ENCODE results near the gene AP3S2.

The AP3S2 gene

DNA sequence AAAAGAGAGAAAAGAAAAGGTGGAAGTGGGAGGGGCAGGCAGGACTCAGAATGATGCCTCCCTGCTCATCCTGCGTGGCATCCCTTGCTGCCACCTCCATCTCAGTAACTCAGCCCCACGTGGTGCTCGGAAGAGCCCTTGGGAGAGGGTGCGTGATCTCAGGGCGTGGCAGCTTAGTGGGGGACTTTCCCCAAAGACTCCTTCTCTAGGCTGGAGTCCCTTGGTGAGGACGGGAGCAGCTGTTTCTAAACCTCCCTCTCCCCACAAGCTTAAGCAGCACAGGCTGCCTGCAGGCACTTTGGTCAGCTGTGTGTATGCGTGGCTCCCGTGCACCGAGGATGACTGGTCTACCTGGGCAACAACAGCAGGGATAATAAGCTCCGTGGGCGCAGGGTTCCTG, 71.8 kb downstream of the AP3S2 start:
- ChIA-PET POLR2A (no interaction called here), CTCF (interaction anchor here (0.7 to 1.1 kb wide), 2 partner anchors 9 to 416 kb away, joined by 3 to 4 read pairs; no protein-coding TSS in a partner anchor)
- H3K36me3 ChIP-seq (ENCODE audit: control insufficient read depth in 4 of 4, insufficient read depth in 4 of 4, low read length in 3 of 4) = no peaks in the 10 kb centered on the region
- WGBS (ENCODE audit: insufficient coverage) = 95% methylated on average over 10 of the region's 11 CpGs
- no peak overlapping the region for H3K4me3 ChIP-seq (ENCODE audit: control insufficient read depth in 1 of 7, extremely low read depth in 1 of 7, insufficient read depth in 4 of 7, low read depth in 2 of 7, low read length in 6 of 7)
- H3K27ac ChIP-seq (ENCODE audit: insufficient read depth in 1 of 2, low read depth in 1 of 2, low read length in 2 of 2, poor library complexity in 1 of 2, severe bottlenecking in 2 of 2) = no peak overlapping the region
- peaks cover 0 to 73% (median 39%) of the 10 kb centered on the region in 4 experiments for H3K4me1 ChIP-seq (ENCODE audit: control extremely low read depth in 1 of 4, control insufficient read depth in 4 of 4, insufficient read depth in 4 of 4, low read length in 3 of 4)
- H3K27me3 ChIP-seq (replicated peaks in 2 of 5; ENCODE audit: control insufficient read depth in 4 of 5, insufficient read depth in 5 of 5, low read length in 4 of 5) = no peaks in the 10 kb centered on the region
- no peaks in the 10 kb centered on the region for H3K9me3 ChIP-seq (ENCODE audit: control extremely low read depth in 1 of 5, control insufficient read depth in 4 of 5, insufficient read depth in 2 of 5, low read depth in 1 of 5, low read length in 4 of 5)
- DNase-seq = no peak

- H3K4me1 ChIP-seq (ENCODE audit: control extremely low read depth in 1 of 4, control insufficient read depth in 4 of 4, insufficient read depth in 4 of 4, low read length in 3 of 4) = peaks cover 0 to 71% (median 39%) of the 10 kb centered on the region in 4 experiments
- peak; percentile 34 to 82 (median 79) for DNase-seq
- peak overlapping the region; percentile 23 to 52 for H3K27ac ChIP-seq (ENCODE audit: insufficient read depth in 1 of 2, low read depth in 1 of 2, low read length in 2 of 2, poor library complexity in 1 of 2, severe bottlenecking in 2 of 2)
- no peaks in the 10 kb centered on the region for H3K36me3 ChIP-seq (ENCODE audit: control insufficient read depth in 4 of 4, insufficient read depth in 4 of 4, low read length in 3 of 4)
- H3K9me3 ChIP-seq (ENCODE audit: control extremely low read depth in 1 of 5, control insufficient read depth in 4 of 5, insufficient read depth in 2 of 5, low read depth in 1 of 5, low read length in 4 of 5) = peaks cover 0 to under 1% (median 0%) of the 10 kb centered on the region in 5 experiments
- H3K4me3 ChIP-seq (ENCODE audit: control insufficient read depth in 1 of 7, extremely low read depth in 1 of 7, insufficient read depth in 4 of 7, low read depth in 2 of 7, low read length in 6 of 7) = no peak overlapping the region
- H3K27me3 ChIP-seq (replicated peaks in 2 of 5; ENCODE audit: control insufficient read depth in 4 of 5, insufficient read depth in 5 of 5, low read length in 4 of 5) = no peaks in the 10 kb centered on the region
- ChIA-PET POLR2A (no interaction called here), CTCF (interaction anchor here (0.7 to 1.6 kb wide), 2 partner anchors 15 to 417 kb away, joined by 4 read pairs; no protein-coding TSS in a partner anchor)
- WGBS (ENCODE audit: insufficient coverage) = 55% methylated on average over 8 of the region's 12 CpGs
These were observed 72.9 kb downstream of the AP3S2 start for GRCh38 chr15:89820666-89821611.

- Histone ChIP-seq H3K36me3 (ENCODE audit: control insufficient read depth in 4 of 4, insufficient read depth in 4 of 4, low read length in 3 of 4) (no peaks in the 10 kb centered on the region), H3K4me1 (ENCODE audit: control extremely low read depth in 1 of 4, control insufficient read depth in 4 of 4, insufficient read depth in 4 of 4, low read length in 3 of 4) (peaks cover 0 to 58% (median 40%) of the 10 kb centered on the region in 4 experiments), H3K27ac (ENCODE audit: insufficient read depth in 1 of 2, low read depth in 1 of 2, low read length in 2 of 2, poor library complexity in 1 of 2, severe bottlenecking in 2 of 2) (no peak overlapping the region), H3K9me3 (ENCODE audit: control extremely low read depth in 1 of 5, control insufficient read depth in 4 of 5, insufficient read depth in 2 of 5, low read depth in 1 of 5, low read length in 4 of 5) (peaks cover 0 to 3% (median 0%) of the 10 kb centered on the region in 5 experiments), H3K27me3 (replicated peaks in 2 of 5; ENCODE audit: control insufficient read depth in 4 of 5, insufficient read depth in 5 of 5, low read length in 4 of 5) (no peaks in the 10 kb centered on the region), H3K4me3 (ENCODE audit: control insufficient read depth in 1 of 7, extremely low read depth in 1 of 7, insufficient read depth in 4 of 7, low read depth in 2 of 7, low read length in 6 of 7) (no peak overlapping the region)
- POLR2A ChIA-PET = interaction anchor here (0.6 kb wide), 1 partner anchor 52 kb away, joined by 3 read pairs; no protein-coding TSS in a partner anchor
- 75% methylated on average over 4 of the region's 10 CpGs for WGBS (ENCODE audit: insufficient coverage)
- CTCF ChIA-PET = interaction anchor here (0.8 kb wide), 1 partner anchor 56 kb away, joined by 5 read pairs; no protein-coding TSS in a partner anchor
- no peak for DNase-seq
These were observed 75.5 kb downstream of the AP3S2 start for GRCh38 chr15:89818287-89818686.

- H3K36me3 ChIP-seq (ENCODE audit: control insufficient read depth in 4 of 4, insufficient read depth in 4 of 4, low read length in 3 of 4) = peaks cover 0 to 1% (median 0%) of the 10 kb centered on the region in 4 experiments
- H3K4me1 ChIP-seq (ENCODE audit: control extremely low read depth in 1 of 4, control insufficient read depth in 4 of 4, insufficient read depth in 4 of 4, low read length in 3 of 4) = peaks cover 0 to 58% (median 40%) of the 10 kb centered on the region in 4 experiments
- POLR2A ChIA-PET = no interaction called here
- no peak overlapping the region for H3K4me3 ChIP-seq (ENCODE audit: control insufficient read depth in 1 of 7, extremely low read depth in 1 of 7, insufficient read depth in 4 of 7, low read depth in 2 of 7, low read length in 6 of 7)
- H3K27me3 ChIP-seq (replicated peaks in 2 of 5; ENCODE audit: control insufficient read depth in 4 of 5, insufficient read depth in 5 of 5, low read length in 4 of 5) = no peaks in the 10 kb centered on the region
- no peak for DNase-seq
- peaks cover 0 to 3% (median 0%) of the 10 kb centered on the region in 5 experiments for H3K9me3 ChIP-seq (ENCODE audit: control extremely low read depth in 1 of 5, control insufficient read depth in 4 of 5, insufficient read depth in 2 of 5, low read depth in 1 of 5, low read length in 4 of 5)
- H3K27ac ChIP-seq (ENCODE audit: insufficient read depth in 1 of 2, low read depth in 1 of 2, low read length in 2 of 2, poor library complexity in 1 of 2, severe bottlenecking in 2 of 2) = no peak overlapping the region
- CTCF ChIA-PET = interaction anchor here (0.8 kb wide), 1 partner anchor 57 kb away, joined by 5 read pairs; no protein-coding TSS in a partner anchor
- WGBS (ENCODE audit: insufficient coverage) = 90% methylated on average over 5 of the region's 10 CpGs
These were observed 76.0 kb downstream of the AP3S2 start for GRCh38 chr15:89817701-89818280.

DNA sequence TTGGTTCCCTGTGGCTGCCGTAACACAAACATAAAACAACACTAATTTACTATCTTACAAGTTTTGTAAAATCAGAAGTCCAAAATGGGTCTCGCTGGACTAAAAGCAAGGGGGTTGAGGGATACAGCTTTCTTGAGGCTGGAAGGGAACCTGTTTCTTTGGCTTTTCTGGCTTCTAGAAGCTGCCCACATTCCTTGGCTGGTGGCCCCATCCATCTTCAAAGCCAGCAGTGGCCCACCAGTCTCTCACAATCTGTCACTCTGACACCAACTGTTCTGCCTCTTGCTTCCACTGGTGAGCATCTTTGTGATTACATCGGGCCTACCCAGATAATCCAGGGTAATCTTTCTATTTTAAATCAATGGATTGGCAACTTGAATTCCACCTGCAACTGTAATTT, 78.0 kb downstream of the AP3S2 start:
- no peak for DNase-seq
- peak overlapping the region; percentile 68 to 82 for H3K27ac ChIP-seq (ENCODE audit: insufficient read depth in 1 of 2, low read depth in 1 of 2, low read length in 2 of 2, poor library complexity in 1 of 2, severe bottlenecking in 2 of 2)
- peaks cover 0 to 12% (median 2%) of the 10 kb centered on the region in 4 experiments for H3K36me3 ChIP-seq (ENCODE audit: control insufficient read depth in 4 of 4, insufficient read depth in 4 of 4, low read length in 3 of 4)
- peaks cover 0 to 3% (median 0%) of the 10 kb centered on the region in 5 experiments for H3K9me3 ChIP-seq (ENCODE audit: control extremely low read depth in 1 of 5, control insufficient read depth in 4 of 5, insufficient read depth in 2 of 5, low read depth in 1 of 5, low read length in 4 of 5)
- POLR2A ChIA-PET = no interaction called here
- no peaks in the 10 kb centered on the region for H3K27me3 ChIP-seq (replicated peaks in 2 of 5; ENCODE audit: control insufficient read depth in 4 of 5, insufficient read depth in 5 of 5, low read length in 4 of 5)
- CTCF ChIA-PET = interaction anchor here (0.9 to 3.2 kb wide), 3 partner anchors 34 to 286 kb away, joined by 3 to 9 read pairs (median 3); no protein-coding TSS in a partner anchor
- H3K4me1 ChIP-seq (ENCODE audit: control extremely low read depth in 1 of 4, control insufficient read depth in 4 of 4, insufficient read depth in 4 of 4, low read length in 3 of 4) = peaks cover 0 to 53% (median 30%) of the 10 kb centered on the region in 4 experiments
- peak overlapping the region in 2 of 7 experiments; percentile 85 to 87 for H3K4me3 ChIP-seq (ENCODE audit: control insufficient read depth in 1 of 7, extremely low read depth in 1 of 7, insufficient read depth in 4 of 7, low read depth in 2 of 7, low read length in 6 of 7)
- WGBS (ENCODE audit: insufficient coverage) = 100% methylated on average over 2 of the region's 3 CpGs

GRCh38 chr15:89814112-89814742, 79.6 kb downstream of the AP3S2 start:
- 4% methylated on average over 47 of the region's 56 CpGs for WGBS (ENCODE audit: insufficient coverage)
- ChIA-PET CTCF (interaction anchor here (0.7 to 3.2 kb wide), 4 partner anchors 35 to 62 kb away, joined by 3 to 9 read pairs (median 3); no protein-coding TSS in a partner anchor), POLR2A (interaction anchor here (0.8 to 1.4 kb wide), 3 partner anchors 24 to 61 kb away, joined by 3 read pairs; no protein-coding TSS in a partner anchor)
- H3K27ac ChIP-seq (ENCODE audit: insufficient read depth in 1 of 2, low read depth in 1 of 2, low read length in 2 of 2, poor library complexity in 1 of 2, severe bottlenecking in 2 of 2) = peak overlapping the region; percentile 64 to 82
- H3K36me3 ChIP-seq (ENCODE audit: control insufficient read depth in 4 of 4, insufficient read depth in 4 of 4, low read length in 3 of 4) = peaks cover 0 to 21% (median 2%) of the 10 kb centered on the region in 4 experiments
- peak overlapping the region; percentile 40 to 87 (median 72) for H3K4me3 ChIP-seq (ENCODE audit: control insufficient read depth in 1 of 7, extremely low read depth in 1 of 7, insufficient read depth in 4 of 7, low read depth in 2 of 7, low read length in 6 of 7)
- H3K27me3 ChIP-seq (replicated peaks in 2 of 5; ENCODE audit: control insufficient read depth in 4 of 5, insufficient read depth in 5 of 5, low read length in 4 of 5) = no peaks in the 10 kb centered on the region
- DNase-seq = peak; percentile 35 to 72 (median 68)
- peaks cover 0 to 48% (median 24%) of the 10 kb centered on the region in 4 experiments for H3K4me1 ChIP-seq (ENCODE audit: control extremely low read depth in 1 of 4, control insufficient read depth in 4 of 4, insufficient read depth in 4 of 4, low read length in 3 of 4)
- peaks cover 0 to 3% (median 0%) of the 10 kb centered on the region in 5 experiments for H3K9me3 ChIP-seq (ENCODE audit: control extremely low read depth in 1 of 5, control insufficient read depth in 4 of 5, insufficient read depth in 2 of 5, low read depth in 1 of 5, low read length in 4 of 5)

Measured in common myeloid progenitor, CD34-positive (primary cell).